Muscle layer of duodenum (tissue), 2 donors: Measurements from ENCODE around the gene PELO.
"Not testable (repeated sequence)": the region's sequence is repeated elsewhere in the genome, so short reads cannot be mapped to it uniquely, and the experiment has no call there.

Source experiments
- H3K27ac ChIP-seq: one replicate; pipeline ENCODE4 v1.7.0; 2013; ENCODE audit warnings: mild to moderate bottlenecking, low read length
- H3K27me3 ChIP-seq: one replicate; pipeline ENCODE4 v1.7.0; 2013; ENCODE audit warnings: low read depth, mild to moderate bottlenecking, control low read depth, low read length
- H3K36me3 ChIP-seq, 2 donors: one replicate each; pipeline ENCODE4 v1.7.0; 2013; ENCODE audit warnings: low read length in 2 of 2, control low read depth in 1 of 2, mild to moderate bottlenecking in 1 of 2; ENCODE audit not compliant: insufficient read depth in 2 of 2, control insufficient read depth in 1 of 2
- H3K4me1 ChIP-seq, 2 donors: one replicate each; pipeline ENCODE4 v1.7.0; 2013; ENCODE audit warnings: low read length in 2 of 2, mild to moderate bottlenecking in 2 of 2, control low read depth in 1 of 2, moderate library complexity in 1 of 2; ENCODE audit not compliant: insufficient read depth in 2 of 2, control insufficient read depth in 1 of 2
- H3K4me3 ChIP-seq, 2 donors: one replicate each; pipeline ENCODE4 v1.7.0; 2013; ENCODE audit warnings: low read length in 2 of 2, low read depth in 1 of 2, mild to moderate bottlenecking in 1 of 2
- H3K9me3 ChIP-seq, 2 donors: one replicate each; pipeline ENCODE4 v1.7.0; 2013; ENCODE audit warnings: low read length in 2 of 2, control low read depth in 1 of 2, mild to moderate bottlenecking in 1 of 2; ENCODE audit not compliant: control insufficient read depth in 1 of 2
- donor health status: healthy.

Gene PELO, protein sequence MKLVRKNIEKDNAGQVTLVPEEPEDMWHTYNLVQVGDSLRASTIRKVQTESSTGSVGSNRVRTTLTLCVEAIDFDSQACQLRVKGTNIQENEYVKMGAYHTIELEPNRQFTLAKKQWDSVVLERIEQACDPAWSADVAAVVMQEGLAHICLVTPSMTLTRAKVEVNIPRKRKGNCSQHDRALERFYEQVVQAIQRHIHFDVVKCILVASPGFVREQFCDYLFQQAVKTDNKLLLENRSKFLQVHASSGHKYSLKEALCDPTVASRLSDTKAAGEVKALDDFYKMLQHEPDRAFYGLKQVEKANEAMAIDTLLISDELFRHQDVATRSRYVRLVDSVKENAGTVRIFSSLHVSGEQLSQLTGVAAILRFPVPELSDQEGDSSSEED

GRCh38 chr5:52787600-52788504 is at the start of gene PELO, which contains the start of gene ITGA1:
Gene PELO (plus strand): TSS chr5:52787916. CDS start chr5:52800395, 12,479 bp downstream.
Gene ITGA1 (plus strand): TSS chr5:52787916. CDS start chr5:52788354, 438 bp downstream.
- H3K9me3 ChIP-seq = no peaks in the 10 kb centered on the region
- H3K4me1 ChIP-seq = peaks cover 6 to 7% of the 10 kb centered on the region in 2 donors
- H3K27me3 ChIP-seq = no peaks in the 10 kb centered on the region
- H3K27ac ChIP-seq = peak within 1 kb of the TSS; percentile 94
- H3K36me3 ChIP-seq = no peaks in the 10 kb centered on the region
- peak within 1 kb of the TSS; percentile 75 to 83 for H3K4me3 ChIP-seq

DNA sequence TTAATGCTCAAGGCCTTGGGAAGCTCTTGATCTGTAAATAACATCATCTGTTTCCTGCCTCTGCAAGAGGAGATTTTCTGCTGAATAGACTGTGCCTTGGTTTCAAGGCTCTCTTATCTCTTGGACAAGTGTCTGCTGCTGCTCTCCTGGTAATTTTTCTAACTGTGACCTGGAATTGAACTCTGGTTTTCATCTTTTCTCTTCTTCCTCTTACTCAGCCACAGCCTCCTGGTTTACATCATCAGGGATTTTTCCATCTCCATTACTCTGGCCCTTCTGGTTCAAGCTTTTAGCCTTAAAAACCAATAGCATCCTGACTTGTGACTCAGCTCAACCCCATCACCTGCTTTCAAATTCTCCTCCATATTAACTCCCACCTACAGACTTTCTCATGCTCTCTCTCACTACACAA is 49.6 kb upstream of the PELO start:
- Histone ChIP-seq H3K36me3 (no peaks in the 10 kb centered on the region), H3K27ac (no peak overlapping the region), H3K27me3 (no peaks in the 10 kb centered on the region), H3K9me3 (no peaks in the 10 kb centered on the region), H3K4me1 (peaks cover 0 to 8% of the 10 kb centered on the region in 2 donors), H3K4me3 (no peak overlapping the region)

DNA sequence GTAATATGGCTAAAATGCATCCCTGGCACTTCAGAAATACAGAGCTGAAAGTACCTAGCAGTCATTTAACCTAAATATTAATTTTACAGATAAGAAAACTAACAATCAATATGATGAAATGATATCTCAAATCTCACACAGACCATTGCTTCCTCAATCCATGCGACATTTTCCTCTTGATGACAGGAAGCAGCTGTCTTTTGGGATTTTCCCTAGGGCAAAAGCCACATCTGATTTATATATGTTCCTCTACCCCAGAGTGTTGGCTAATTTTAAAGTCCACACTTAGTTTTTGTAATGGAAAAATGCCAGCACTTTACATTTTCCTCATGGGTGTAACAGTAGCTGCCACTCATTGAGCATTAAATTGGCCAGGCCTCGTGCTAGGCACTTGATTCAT is 47.7 kb upstream of the PELO start:
- H3K9me3 ChIP-seq = no peaks in the 10 kb centered on the region
- no peaks in the 10 kb centered on the region for H3K27me3 ChIP-seq
- no peak overlapping the region for H3K4me3 ChIP-seq
- H3K27ac ChIP-seq = no peak overlapping the region
- H3K36me3 ChIP-seq = no peaks in the 10 kb centered on the region
- peaks cover 0 to 21% of the 10 kb centered on the region in 2 donors for H3K4me1 ChIP-seq

- H3K27ac ChIP-seq = no peak overlapping the region
- peaks cover 0 to 18% of the 10 kb centered on the region in 2 donors for H3K4me1 ChIP-seq
- no peaks in the 10 kb centered on the region for H3K9me3 ChIP-seq
- H3K36me3 ChIP-seq = no peaks in the 10 kb centered on the region
- H3K27me3 ChIP-seq = no peaks in the 10 kb centered on the region
- H3K4me3 ChIP-seq = no peak overlapping the region
Measured at GRCh38 chr5:52743012-52743411, 44.7 kb upstream of the PELO start.

- peaks cover 0 to 14% of the 10 kb centered on the region in 2 donors for H3K4me1 ChIP-seq
- H3K27me3 ChIP-seq = no peaks in the 10 kb centered on the region
- no peaks in the 10 kb centered on the region for H3K36me3 ChIP-seq
- H3K4me3 ChIP-seq = no peak overlapping the region
- no peaks in the 10 kb centered on the region for H3K9me3 ChIP-seq
- no peak overlapping the region for H3K27ac ChIP-seq
Measured at GRCh38 chr5:52743529-52743928, 44.2 kb upstream of the PELO start.

DNA sequence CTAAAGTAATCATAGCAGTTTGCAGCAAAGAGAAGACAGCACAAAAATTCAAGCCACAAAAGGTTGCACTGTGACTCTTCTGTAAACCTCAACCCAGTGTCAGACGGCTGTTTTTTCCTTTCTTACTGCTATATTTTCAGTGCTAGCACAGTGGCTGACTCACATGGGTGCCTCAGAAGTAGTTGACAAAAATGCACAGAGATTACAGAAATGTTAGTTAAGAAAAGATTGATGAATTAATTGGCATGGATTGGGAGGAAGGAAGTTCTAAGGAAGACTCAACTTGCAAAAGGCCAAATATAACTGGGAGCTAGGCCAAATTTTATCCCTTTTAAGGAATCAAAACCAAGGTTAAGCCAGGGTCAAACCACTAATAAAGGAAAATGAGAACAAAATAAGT is 43.7 kb upstream of the PELO start:
- H3K4me1 ChIP-seq = peaks cover 0 to 14% of the 10 kb centered on the region in 2 donors
- H3K27me3 ChIP-seq = no peaks in the 10 kb centered on the region
- no peak overlapping the region for H3K4me3 ChIP-seq
- no peak overlapping the region for H3K27ac ChIP-seq
- H3K36me3 ChIP-seq = no peaks in the 10 kb centered on the region
- no peaks in the 10 kb centered on the region for H3K9me3 ChIP-seq

DNA sequence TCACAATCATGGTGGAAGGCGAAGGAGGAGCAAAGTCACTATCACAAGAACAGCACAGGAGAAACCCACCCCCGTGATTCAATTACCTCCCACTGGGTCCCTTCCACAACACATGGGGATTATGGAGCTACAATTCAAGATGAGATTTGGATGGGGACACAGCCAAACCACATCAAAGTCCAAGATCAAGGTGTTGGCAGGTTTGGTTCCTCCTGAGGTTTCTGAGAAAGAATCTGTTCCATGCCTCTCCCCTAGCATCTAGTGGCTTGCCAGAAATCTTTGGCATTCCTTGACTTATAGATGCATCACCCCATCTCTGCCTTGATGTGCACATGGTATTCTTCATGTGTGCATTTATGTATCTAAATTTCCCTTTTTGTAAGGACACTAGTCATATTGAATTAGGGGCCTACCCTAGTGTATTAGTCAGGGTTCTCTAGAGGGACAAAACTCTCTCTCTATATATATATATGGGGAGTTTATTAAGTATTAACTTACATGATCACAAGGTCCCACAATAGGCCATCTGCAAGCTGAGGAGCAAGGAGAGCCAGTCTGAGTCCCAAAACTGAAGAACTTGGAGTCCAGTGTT is 42.8 kb upstream of the PELO start:
- not testable (repeated sequence) for H3K27ac ChIP-seq, H3K27me3 ChIP-seq, H3K36me3 ChIP-seq, H3K9me3 ChIP-seq, H3K4me3 ChIP-seq
- H3K4me1 ChIP-seq = peaks cover 0 to 14% of the 10 kb centered on the region in 2 donors

GRCh38 chr5:52746539-52746938 is 41.2 kb upstream of the PELO start:
- H3K9me3 ChIP-seq = no peaks in the 10 kb centered on the region
- peaks cover 0 to 14% of the 10 kb centered on the region in 2 donors for H3K4me1 ChIP-seq
- H3K27ac ChIP-seq = no peak overlapping the region
- H3K4me3 ChIP-seq = no peak overlapping the region
- no peaks in the 10 kb centered on the region for H3K27me3 ChIP-seq
- no peaks in the 10 kb centered on the region for H3K36me3 ChIP-seq

DNA sequence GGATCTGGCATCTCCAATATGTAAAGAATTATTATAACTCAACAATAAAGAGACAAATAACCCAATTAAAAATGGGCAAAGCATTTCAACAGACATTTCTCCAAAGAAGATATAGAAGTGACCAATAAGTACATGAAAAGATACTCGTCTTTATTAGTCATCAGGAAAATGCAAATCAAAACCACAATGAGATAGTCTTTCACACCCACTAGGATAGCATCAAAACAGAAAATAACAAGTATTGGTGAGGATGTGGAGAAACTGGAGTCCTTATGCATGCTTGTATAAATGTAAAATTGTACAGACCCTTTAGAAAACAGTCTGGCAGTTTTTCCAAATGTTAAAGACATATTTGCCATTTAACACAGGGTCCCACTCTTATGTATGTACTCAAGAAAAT is 39.1 kb upstream of the PELO start:
- H3K4me3 ChIP-seq = no peak overlapping the region
- H3K27me3 ChIP-seq = no peaks in the 10 kb centered on the region
- H3K36me3 ChIP-seq = no peaks in the 10 kb centered on the region
- H3K27ac ChIP-seq = no peak overlapping the region
- no peaks in the 10 kb centered on the region for H3K9me3 ChIP-seq
- peaks cover 0 to 8% of the 10 kb centered on the region in 2 donors for H3K4me1 ChIP-seq

DNA sequence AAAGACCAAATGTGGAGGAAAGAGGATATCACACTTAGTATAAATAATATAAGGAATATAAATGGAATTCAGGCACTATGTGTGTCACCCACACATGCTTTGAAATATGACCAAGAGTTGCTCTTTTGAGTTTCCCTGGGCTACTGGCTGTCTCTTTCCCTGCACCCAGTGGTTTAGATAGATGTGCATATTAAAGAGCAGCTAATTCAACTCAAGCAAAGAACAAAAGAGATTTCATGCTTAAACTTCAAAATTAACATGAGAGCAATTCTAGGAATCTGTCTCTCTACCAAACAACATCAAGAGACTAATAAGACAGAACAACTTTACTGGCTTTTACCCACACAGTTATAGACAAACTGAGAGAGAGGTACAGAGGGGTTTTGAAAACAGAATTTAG is 38.0 kb upstream of the PELO start:
- Histone ChIP-seq H3K27me3 (no peaks in the 10 kb centered on the region), H3K36me3 (no peaks in the 10 kb centered on the region), H3K4me1 (no peaks in the 10 kb centered on the region), H3K9me3 (no peaks in the 10 kb centered on the region), H3K4me3 (no peak overlapping the region), H3K27ac (no peak overlapping the region)

- H3K27me3 ChIP-seq = no peaks in the 10 kb centered on the region
- H3K4me1 ChIP-seq = no peaks in the 10 kb centered on the region
- H3K4me3 ChIP-seq = no peak overlapping the region
- H3K27ac ChIP-seq = no peak overlapping the region
- no peaks in the 10 kb centered on the region for H3K36me3 ChIP-seq
- H3K9me3 ChIP-seq = no peaks in the 10 kb centered on the region
Measured at GRCh38 chr5:52751137-52751536, 36.6 kb upstream of the PELO start.
